Tibial nerve (tissue), 4 donors: ENCODE data around the gene GPC5. TPM values are rescaled to one million over a fixed set of nuclear protein-coding genes. Genes with fewer than 3 reads are reported as not detected.

ENCODE experiments used
- DNase-seq, 2 donors: peaks; one replicate each; pipeline ENCODE4 v3.0.0-alpha.2; 2019; ENCODE audit warnings: low spot score in 2 of 2
- H3K27ac ChIP-seq, 4 donors: fragments of 200-600 bp; sonication (generic) in 3 of 4; one replicate each; pipeline ENCODE4 v1.5.1; 2017 to 2019; ENCODE audit warnings: mild to moderate bottlenecking in 1 of 4
- H3K27me3 ChIP-seq, 2 donors: fragments of 200-600 bp; sonication (generic) in 1 of 2; one replicate each; pipeline versions ENCODE4 v1.5.1 to v1.6.0; 2017 to 2019
- H3K36me3 ChIP-seq, 3 donors: fragments of 200-600 bp; sonication (generic); one replicate each; pipeline ENCODE4 v1.5.1; 2018 to 2019
- H3K4me1 ChIP-seq, 4 donors: fragments of 200-600 bp; sonication (generic) in 3 of 4; one replicate each; pipeline ENCODE4 v1.5.1; 2017 to 2019
- H3K4me3 ChIP-seq, 4 donors: fragments of 200-600 bp; sonication (generic) in 3 of 4; one replicate each; pipeline ENCODE4 v1.5.1; 2017 to 2019; ENCODE audit warnings: mild to moderate bottlenecking in 1 of 4, moderate library complexity in 1 of 4
- H3K9me3 ChIP-seq, 4 donors: fragments of 200-600 bp; sonication (generic) in 3 of 4; one replicate each; pipeline ENCODE4 v1.5.1; 2017 to 2019
- EP300 ChIP-seq, 2 donors: sonication (generic); formaldehyde crosslinking; IDR thresholded peaks; one replicate each; pipeline ENCODE4 v1.6.1; 2017; ENCODE audit warnings: antibody characterized with exemption in 2 of 2, mild to moderate bottlenecking in 1 of 2
- POLR2A ChIP-seq, 2 donors: fragments of 450-650 bp; IDR thresholded peaks; one replicate each; pipeline ENCODE4 v1.6.1; 2017; ENCODE audit warnings: antibody characterized with exemption in 2 of 2, mild to moderate bottlenecking in 2 of 2, moderate library complexity in 2 of 2
- WGBS, 2 donors: methylation state at CpG; one replicate each; pipeline ENCODE4 v1.1.5; 2018; 5-methylcytosine and 5-hydroxymethylcytosine counted together
- total RNA-seq, 4 donors: library from RNA; depleted of rRNA; stranded (reverse); fragments of >200 nt; gene quantifications; one replicate each; pipeline ENCODE4 v1.1.0, GENCODE V29; 2016
- TF ChIP-seq, protein P1 (sequence below), 5 experiments: fragments of 200-600 bp in 3 of 5; fragments of 450-650 bp in 2 of 5; sonication (generic) in 3 of 5; IDR thresholded peaks; one replicate each; pipeline ENCODE4 v1.5.1; 2016 to 2019; ENCODE audit warnings: antibody characterized with exemption in 5 of 5, mild to moderate bottlenecking in 3 of 5, moderate library complexity in 2 of 5

The GPC5 gene
- total RNA-seq, 4 donors from 2014 or later = 3.7 to 5.7 (median 4.2) TPM; not detected in 1

DNA sequence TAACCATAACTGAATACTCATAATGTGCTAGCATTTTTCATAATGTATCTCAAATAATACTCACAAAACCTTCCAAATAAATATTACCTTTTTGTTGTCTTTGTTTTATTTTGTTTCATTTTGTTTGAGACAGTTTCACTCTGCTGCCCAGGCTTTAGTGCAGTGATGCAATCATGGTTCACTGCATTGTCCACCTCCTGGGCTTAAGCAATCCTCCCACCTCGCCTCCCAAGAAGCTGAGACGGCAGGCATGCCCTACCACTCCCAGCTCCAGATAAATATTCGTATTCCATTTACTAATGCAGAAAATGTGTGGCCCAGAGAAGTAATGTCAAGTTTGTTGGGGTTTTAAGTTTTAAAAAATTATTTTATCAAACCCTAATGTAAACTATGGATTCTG, 739.1 kb downstream of the GPC5 start:
- no peaks in the 10 kb centered on the region for H3K9me3 ChIP-seq
- TF ChIP-seq EP300 (IDR thresholded peaks at IDR 0.05) (no peak), POLR2A (IDR thresholded peaks at IDR 0.05) (no peak)
- H3K4me3 ChIP-seq = no peak overlapping the region
- no peak overlapping the region for H3K27ac ChIP-seq
- 74 to 77% methylated on average over 3 of the region's 3 CpGs for WGBS, 2 donors
- DNase-seq = no peak
- no peaks in the 10 kb centered on the region for H3K4me1 ChIP-seq
- H3K36me3 ChIP-seq = no peaks in the 10 kb centered on the region
- H3K27me3 ChIP-seq = no peaks in the 10 kb centered on the region

DNA sequence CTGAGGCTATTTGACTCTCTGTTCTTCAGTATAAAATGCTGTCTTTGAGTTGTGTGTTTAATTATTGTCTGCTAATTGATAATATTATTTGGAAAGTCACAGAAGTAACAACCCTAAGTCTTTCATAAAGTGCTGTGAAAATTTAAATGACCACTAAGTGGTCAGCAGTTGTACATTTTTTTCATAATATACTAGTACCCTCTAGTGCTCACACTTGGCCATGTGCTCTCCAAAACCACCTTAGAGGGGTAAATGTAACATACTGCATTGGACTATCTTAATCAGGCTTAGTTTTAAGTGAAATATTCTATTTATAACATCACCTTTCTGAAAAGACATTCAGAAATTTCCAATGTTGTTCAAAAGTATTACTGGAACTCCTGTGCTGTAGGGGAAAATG, 745.3 kb downstream of the GPC5 start:
- DNase-seq = no peak
- no peaks in the 10 kb centered on the region for H3K4me1 ChIP-seq
- H3K27me3 ChIP-seq = no peaks in the 10 kb centered on the region
- no peaks in the 10 kb centered on the region for H3K9me3 ChIP-seq
- no peak for TF ChIP-seq EP300 (IDR thresholded peaks at IDR 0.05)
- TF ChIP-seq, protein P1, sequence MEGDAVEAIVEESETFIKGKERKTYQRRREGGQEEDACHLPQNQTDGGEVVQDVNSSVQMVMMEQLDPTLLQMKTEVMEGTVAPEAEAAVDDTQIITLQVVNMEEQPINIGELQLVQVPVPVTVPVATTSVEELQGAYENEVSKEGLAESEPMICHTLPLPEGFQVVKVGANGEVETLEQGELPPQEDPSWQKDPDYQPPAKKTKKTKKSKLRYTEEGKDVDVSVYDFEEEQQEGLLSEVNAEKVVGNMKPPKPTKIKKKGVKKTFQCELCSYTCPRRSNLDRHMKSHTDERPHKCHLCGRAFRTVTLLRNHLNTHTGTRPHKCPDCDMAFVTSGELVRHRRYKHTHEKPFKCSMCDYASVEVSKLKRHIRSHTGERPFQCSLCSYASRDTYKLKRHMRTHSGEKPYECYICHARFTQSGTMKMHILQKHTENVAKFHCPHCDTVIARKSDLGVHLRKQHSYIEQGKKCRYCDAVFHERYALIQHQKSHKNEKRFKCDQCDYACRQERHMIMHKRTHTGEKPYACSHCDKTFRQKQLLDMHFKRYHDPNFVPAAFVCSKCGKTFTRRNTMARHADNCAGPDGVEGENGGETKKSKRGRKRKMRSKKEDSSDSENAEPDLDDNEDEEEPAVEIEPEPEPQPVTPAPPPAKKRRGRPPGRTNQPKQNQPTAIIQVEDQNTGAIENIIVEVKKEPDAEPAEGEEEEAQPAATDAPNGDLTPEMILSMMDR (IDR thresholded peaks at IDR 0.05) = no peak
- no peak for TF ChIP-seq POLR2A (IDR thresholded peaks at IDR 0.05)
- no peak overlapping the region for H3K4me3 ChIP-seq
- no peaks in the 10 kb centered on the region for H3K36me3 ChIP-seq
- no peak overlapping the region for H3K27ac ChIP-seq

DNA sequence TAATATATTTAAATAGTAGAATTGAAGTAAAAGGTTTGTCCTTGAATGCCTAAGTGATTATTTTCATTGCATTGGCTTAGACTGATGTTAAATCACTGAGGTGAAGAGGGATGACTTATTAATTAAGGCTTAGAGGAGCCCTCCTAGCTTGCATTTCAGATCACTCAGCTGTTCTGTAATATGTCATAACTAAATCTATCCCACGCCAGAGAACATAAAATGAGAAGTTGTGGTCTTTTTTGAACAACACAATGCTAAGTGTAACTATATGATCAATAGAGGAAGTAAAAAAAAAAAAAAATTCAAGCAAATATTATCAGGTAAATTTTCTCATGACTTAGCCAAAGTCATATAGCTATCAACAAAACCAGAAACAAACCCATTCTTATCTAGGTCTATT, 752.2 kb downstream of the GPC5 start:
- WGBS, 2 donors = 74 to 76% methylated on average over 1 of the region's 1 CpG
- no peak overlapping the region for H3K4me3 ChIP-seq
- no peaks in the 10 kb centered on the region for H3K9me3 ChIP-seq
- H3K27me3 ChIP-seq = no peaks in the 10 kb centered on the region
- no peaks in the 10 kb centered on the region for H3K4me1 ChIP-seq
- no peak for DNase-seq
- TF ChIP-seq, protein P1 (IDR thresholded peaks at IDR 0.05) = no peak
- no peak for TF ChIP-seq EP300 (IDR thresholded peaks at IDR 0.05)
- no peak for TF ChIP-seq POLR2A (IDR thresholded peaks at IDR 0.05)
- no peak overlapping the region for H3K27ac ChIP-seq
- no peaks in the 10 kb centered on the region for H3K36me3 ChIP-seq

DNA sequence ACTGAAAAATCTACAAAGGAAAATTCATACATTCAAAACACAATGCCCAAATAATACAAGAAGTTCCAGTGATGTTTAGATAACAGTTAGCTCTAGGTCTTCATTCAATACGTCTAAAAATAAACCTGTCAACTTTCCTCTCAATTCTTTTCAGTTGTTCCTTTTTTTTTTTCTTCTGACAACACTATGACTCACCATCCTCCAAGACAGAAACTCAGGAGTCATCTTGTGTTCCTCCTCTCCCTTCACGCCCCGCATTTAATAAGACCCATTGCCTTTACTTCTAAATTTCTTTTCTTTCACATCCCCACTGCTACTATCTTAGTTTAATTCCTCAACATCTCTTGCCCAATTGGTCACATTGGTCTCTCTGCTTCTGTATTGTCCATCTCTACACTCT, 759.9 kb downstream of the GPC5 start:
- Histone ChIP-seq H3K9me3 (no peaks in the 10 kb centered on the region), H3K27ac (no peak overlapping the region), H3K27me3 (no peaks in the 10 kb centered on the region), H3K4me1 (no peaks in the 10 kb centered on the region), H3K4me3 (no peak overlapping the region), H3K36me3 (no peaks in the 10 kb centered on the region)
- DNase-seq = no peak
- TF ChIP-seq, protein P1 (IDR thresholded peaks at IDR 0.05) = no peak
- no peak for TF ChIP-seq POLR2A (IDR thresholded peaks at IDR 0.05)
- TF ChIP-seq EP300 (IDR thresholded peaks at IDR 0.05) = no peak
- WGBS, 2 donors = 57 to 61% methylated on average over 3 of the region's 3 CpGs

DNA sequence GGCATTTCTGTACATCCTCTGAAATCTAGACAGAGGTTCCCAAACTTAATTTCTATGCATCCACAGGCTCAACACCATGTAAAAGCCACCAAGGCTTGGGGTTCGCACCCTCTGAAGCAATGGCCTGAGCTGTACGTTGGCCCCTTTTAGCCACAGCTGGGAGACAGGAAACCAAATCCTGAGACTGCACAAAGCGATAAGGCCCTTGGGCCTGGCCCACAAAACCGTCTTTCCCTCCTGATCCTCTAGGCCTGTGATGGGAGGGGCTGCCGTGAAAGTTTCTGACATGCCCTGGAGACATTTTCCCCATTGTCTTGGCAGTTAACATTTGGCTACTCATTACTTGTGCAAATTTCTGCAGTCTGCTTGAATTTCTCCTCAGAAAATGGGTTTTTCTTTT, 766.4 kb downstream of the GPC5 start:
- no peak for DNase-seq
- Histone ChIP-seq H3K4me1 (no peaks in the 10 kb centered on the region), H3K27me3 (no peaks in the 10 kb centered on the region), H3K27ac (no peak overlapping the region), H3K36me3 (no peaks in the 10 kb centered on the region), H3K4me3 (no peak overlapping the region), H3K9me3 (no peaks in the 10 kb centered on the region)
- WGBS, 2 donors = 76 to 80% methylated on average over 5 of the region's 5 CpGs
- TF ChIP-seq, protein P1 (IDR thresholded peaks at IDR 0.05) = no peak
- TF ChIP-seq EP300 (IDR thresholded peaks at IDR 0.05) = no peak
- TF ChIP-seq POLR2A (IDR thresholded peaks at IDR 0.05) = no peak

DNA sequence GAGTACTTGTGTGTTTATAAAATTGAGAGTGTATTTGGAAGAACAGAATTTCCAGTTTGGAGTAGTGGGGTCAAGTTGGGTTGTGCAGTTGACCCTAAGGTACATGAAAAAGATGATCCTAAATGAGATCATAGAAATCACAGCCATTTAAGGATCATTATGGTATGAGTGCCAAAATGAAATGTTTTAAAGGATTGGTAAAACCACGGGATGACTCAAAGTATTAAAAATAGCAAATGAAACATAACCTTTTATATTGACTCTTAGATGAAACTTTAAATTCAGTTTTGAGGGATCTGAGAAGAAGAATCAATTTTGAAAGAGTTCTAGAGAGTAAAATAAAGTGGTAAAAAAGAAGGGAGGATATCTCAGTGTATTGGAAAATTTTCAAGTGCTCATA, 773.8 kb downstream of the GPC5 start:
- no peaks in the 10 kb centered on the region for H3K9me3 ChIP-seq
- no peaks in the 10 kb centered on the region for H3K36me3 ChIP-seq
- no peak overlapping the region for H3K4me3 ChIP-seq
- no peak for TF ChIP-seq POLR2A (IDR thresholded peaks at IDR 0.05)
- TF ChIP-seq, protein P1 (IDR thresholded peaks at IDR 0.05) = no peak
- no peak for TF ChIP-seq EP300 (IDR thresholded peaks at IDR 0.05)
- H3K4me1 ChIP-seq = no peaks in the 10 kb centered on the region
- H3K27ac ChIP-seq = no peak overlapping the region
- H3K27me3 ChIP-seq = no peaks in the 10 kb centered on the region
- DNase-seq = no peak
- WGBS, 2 donors = 56 to 59% methylated on average over 1 of the region's 1 CpG
